BLaER1 (cell line): ENCODE results near the gene ABITRAM.
"Not testable (repeated sequence)": the region's sequence is repeated elsewhere in the genome, so short reads cannot be mapped to it uniquely, and the experiment has no call there.

Experiments used
- H3K27ac ChIP-seq: shearing (Covaris generic); formaldehyde crosslinking; 2 replicates; pipeline ENCODE4 v1.8.1; 2022
- H3K27me3 ChIP-seq: shearing (Covaris generic); formaldehyde crosslinking; 2 replicates; pipeline ENCODE4 v1.8.1; 2022
- H3K36me3 ChIP-seq: shearing (Covaris generic); formaldehyde crosslinking; 2 replicates; pipeline ENCODE4 v1.8.1; 2022
- H3K4me1 ChIP-seq: shearing (Covaris generic); formaldehyde crosslinking; 2 replicates; pipeline ENCODE4 v1.8.1; 2022
- H3K4me2 ChIP-seq: shearing (Covaris generic); formaldehyde crosslinking; 2 replicates; pipeline ENCODE4 v1.8.1; 2022
- H3K4me3 ChIP-seq: shearing (Covaris generic); formaldehyde crosslinking; 2 replicates; pipeline ENCODE4 v1.8.1; 2022
- H3K9ac ChIP-seq: shearing (Covaris generic); formaldehyde crosslinking; 2 replicates; pipeline ENCODE4 v1.8.1; 2022
- H3K9me3 ChIP-seq: shearing (Covaris generic); formaldehyde crosslinking; 2 replicates; pipeline ENCODE4 v1.8.1; 2022
- H4K20me1 ChIP-seq: shearing (Covaris generic); formaldehyde crosslinking; 2 replicates; pipeline ENCODE4 v1.8.1; 2022
- Cebpa-rat ChIP-seq: shearing (Covaris generic); IDR thresholded peaks from 2 replicates; pipeline ENCODE4 v1.8.1; 2022

The ABITRAM gene

GRCh38 chr9:108934323-108934893, at the start of gene ABITRAM:
Gene ABITRAM, plus strand, starts transcription at chr9:108934400. Its CDS starts 87 bp downstream, at chr9:108934487.
- peaks cover 21% of the 10 kb centered on the region for H3K4me1 ChIP-seq
- H4K20me1 ChIP-seq, result peaks cover 12% of the 10 kb centered on the region; the same call in 1 of the 2 replicates
- H3K9me3 ChIP-seq, result no peaks in the 10 kb centered on the region
- peak within 1 kb of the TSS; percentile 92 for H3K9ac ChIP-seq
- peak within 1 kb of the TSS; percentile 88 for H3K4me2 ChIP-seq
- TF ChIP-seq Cebpa-rat, result no peak
- no peaks in the 10 kb centered on the region for H3K27me3 ChIP-seq
- peak within 1 kb of the TSS; percentile 94 for H3K4me3 ChIP-seq
- H3K36me3 ChIP-seq, result peaks cover 25% of the 10 kb centered on the region
- H3K27ac ChIP-seq, result peak within 1 kb of the TSS; percentile 84

DNA sequence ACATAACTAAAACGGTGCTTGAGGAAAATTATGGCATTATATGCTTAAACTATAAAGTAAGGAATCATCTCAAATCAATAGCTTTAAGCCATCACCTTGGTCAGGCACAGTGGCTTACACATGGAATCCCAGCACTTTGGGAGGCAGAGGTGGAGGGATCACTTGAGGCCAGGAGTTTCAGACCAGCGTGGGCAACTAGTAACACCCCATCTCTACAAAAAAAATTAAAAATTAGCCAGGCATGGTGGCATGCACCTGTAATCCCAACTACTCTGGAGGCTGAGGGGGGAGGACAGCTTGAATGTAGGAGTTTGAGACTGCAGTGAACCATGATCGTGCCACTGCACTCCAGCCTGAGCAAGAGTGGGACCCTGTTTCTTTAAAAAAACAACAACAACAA, 49.5 kb upstream of the ABITRAM start:
- Histone ChIP-seq H3K9ac (no peak overlapping the region), H3K9me3 (no peaks in the 10 kb centered on the region), H4K20me1 (no peaks in the 10 kb centered on the region), H3K4me2 (no peak overlapping the region), H3K27me3 (no peaks in the 10 kb centered on the region), H3K27ac (no peak overlapping the region), H3K36me3 (peaks cover 58% of the 10 kb centered on the region), H3K4me1 (no peaks in the 10 kb centered on the region), H3K4me3 (no peak overlapping the region)
- TF ChIP-seq Cebpa-rat, result no peak

GRCh38 chr9:108885643-108886348, 48.4 kb upstream of the ABITRAM start:
- H3K27ac ChIP-seq, result no peak overlapping the region
- H3K4me3 ChIP-seq, result no peak overlapping the region
- H4K20me1 ChIP-seq, result no peaks in the 10 kb centered on the region
- H3K9me3 ChIP-seq, result no peaks in the 10 kb centered on the region
- peaks cover 64% of the 10 kb centered on the region for H3K36me3 ChIP-seq
- no peaks in the 10 kb centered on the region for H3K4me1 ChIP-seq
- no peaks in the 10 kb centered on the region for H3K27me3 ChIP-seq
- no peak for TF ChIP-seq Cebpa-rat
- no peak overlapping the region for H3K4me2 ChIP-seq
- no peak overlapping the region for H3K9ac ChIP-seq

DNA sequence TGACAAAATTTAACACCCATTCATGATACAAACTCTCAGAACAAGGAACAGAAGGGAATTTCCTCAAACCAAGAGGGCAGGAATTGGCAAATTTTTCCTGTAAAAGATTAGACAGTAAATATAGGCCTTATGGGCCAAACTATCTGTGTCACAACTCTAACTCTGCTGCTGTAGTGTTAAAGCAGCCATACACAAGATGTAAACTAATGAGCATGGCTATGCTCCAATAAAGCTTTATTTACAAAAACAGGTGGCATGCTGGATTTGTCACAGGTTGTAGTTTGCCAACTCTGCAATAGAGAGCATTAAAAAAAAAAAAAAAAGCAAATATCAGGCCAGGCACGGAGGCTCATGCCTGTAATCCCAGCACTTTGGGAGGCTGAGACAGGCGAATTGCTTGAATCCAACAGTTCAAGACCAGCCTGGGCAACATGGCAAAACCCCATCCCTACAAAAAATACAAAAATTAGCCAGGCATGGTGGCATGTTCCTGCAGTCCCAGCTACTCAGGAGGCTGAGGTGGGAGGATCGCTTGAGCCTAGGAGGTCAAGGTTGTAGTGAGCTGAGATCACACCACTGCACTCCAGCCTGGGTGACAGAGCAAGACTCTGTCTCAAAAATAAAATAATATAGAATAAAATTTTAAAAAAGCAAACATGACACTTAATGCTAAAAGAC, 47.5 kb upstream of the ABITRAM start:
- not testable (repeated sequence) for H4K20me1 ChIP-seq, H3K27me3 ChIP-seq, H3K27ac ChIP-seq, H3K4me3 ChIP-seq, H3K9me3 ChIP-seq, H3K4me2 ChIP-seq, H3K4me1 ChIP-seq, H3K9ac ChIP-seq
- H3K36me3 ChIP-seq, result peaks cover 73% of the 10 kb centered on the region

DNA sequence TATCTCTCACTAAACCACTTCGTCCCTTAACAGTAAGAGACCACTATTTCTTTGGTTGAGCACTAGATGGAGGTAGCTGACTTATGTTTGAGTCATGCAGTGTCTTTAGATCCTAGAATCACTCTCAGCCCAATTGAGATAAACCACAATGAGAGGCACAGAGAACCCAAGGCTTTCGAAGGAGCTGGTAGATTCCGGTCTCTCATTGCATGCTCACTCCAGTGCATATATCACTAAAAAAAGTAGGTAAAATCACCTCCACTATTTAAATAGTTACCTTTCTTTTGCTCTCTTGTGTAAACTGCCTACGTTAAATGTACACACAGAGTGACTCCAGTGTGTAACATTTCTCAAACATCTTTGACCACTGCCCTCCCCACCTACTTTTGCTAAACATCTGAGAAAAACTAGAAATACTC, 44.5 kb upstream of the ABITRAM start:
- Histone ChIP-seq H3K4me3 (no peak overlapping the region), H3K9ac (no peak overlapping the region), H3K9me3 (no peaks in the 10 kb centered on the region), H3K4me2 (no peak overlapping the region), H3K27me3 (no peaks in the 10 kb centered on the region), H3K36me3 (peaks cover 86% of the 10 kb centered on the region), H3K4me1 (no peaks in the 10 kb centered on the region), H4K20me1 (no peaks in the 10 kb centered on the region), H3K27ac (no peak overlapping the region)
- TF ChIP-seq Cebpa-rat, result no peak

GRCh38 chr9:108894225-108894997, 39.8 kb upstream of the ABITRAM start:
- H3K9me3 ChIP-seq, result no peaks in the 10 kb centered on the region
- H3K36me3 ChIP-seq, result peaks cover 96% of the 10 kb centered on the region
- H3K27ac ChIP-seq, result no peak overlapping the region
- no peaks in the 10 kb centered on the region for H3K4me1 ChIP-seq
- H3K4me3 ChIP-seq, result no peak overlapping the region
- H4K20me1 ChIP-seq, result no peaks in the 10 kb centered on the region
- no peaks in the 10 kb centered on the region for H3K27me3 ChIP-seq
- TF ChIP-seq Cebpa-rat, result no peak
- H3K9ac ChIP-seq, result no peak overlapping the region
- H3K4me2 ChIP-seq, result no peak overlapping the region

DNA sequence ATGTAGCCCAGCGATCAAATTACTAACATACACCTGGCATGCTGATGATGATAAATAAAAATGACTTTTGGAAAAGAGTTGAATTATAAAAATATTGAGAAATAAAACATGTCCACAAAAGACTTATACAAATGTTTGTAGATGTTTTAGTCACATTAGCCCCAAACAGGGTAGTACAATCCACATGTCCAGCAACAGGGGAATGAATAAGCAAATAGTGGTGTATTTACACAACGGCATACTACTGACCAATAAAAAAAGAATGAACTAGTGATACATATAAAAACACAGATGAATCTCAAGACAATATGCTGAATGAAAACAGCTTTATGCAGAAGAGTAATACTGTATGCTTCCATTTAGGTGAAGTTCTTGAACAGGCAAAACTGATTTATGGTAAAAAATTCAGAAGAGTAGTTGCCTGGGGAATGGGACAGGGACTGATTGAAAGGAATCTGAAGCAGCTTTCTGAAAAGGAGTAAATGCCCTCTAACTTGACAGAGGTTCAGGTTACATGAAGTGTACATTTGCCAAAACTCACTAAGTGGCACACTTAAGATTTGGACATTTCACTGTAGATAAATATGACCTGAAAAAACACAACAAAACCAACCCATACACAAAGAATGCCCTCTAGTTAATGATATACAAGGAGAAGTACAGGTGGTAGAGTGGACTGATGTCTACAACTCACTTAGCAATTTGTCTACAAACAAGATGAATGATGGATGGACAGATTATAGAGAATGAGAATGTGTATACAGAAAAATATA, 36.7 kb upstream of the ABITRAM start:
- Histone ChIP-seq H3K9ac (no peak overlapping the region), H3K27ac (no peak overlapping the region), H3K4me3 (no peak overlapping the region), H3K9me3 (no peaks in the 10 kb centered on the region), H3K27me3 (no peaks in the 10 kb centered on the region), H3K36me3 (peaks cover 97% of the 10 kb centered on the region), H3K4me2 (no peak overlapping the region), H3K4me1 (no peaks in the 10 kb centered on the region), H4K20me1 (no peaks in the 10 kb centered on the region)
- no peak for TF ChIP-seq Cebpa-rat

GRCh38 chr9:108899023-108899695, 35.0 kb upstream of the ABITRAM start:
- not testable (repeated sequence) for H4K20me1 ChIP-seq, H3K9me3 ChIP-seq, H3K4me1 ChIP-seq, H3K4me3 ChIP-seq, H3K27ac ChIP-seq, H3K27me3 ChIP-seq, H3K4me2 ChIP-seq, H3K9ac ChIP-seq
- peaks cover 96% of the 10 kb centered on the region for H3K36me3 ChIP-seq

- no peak overlapping the region for H3K4me3 ChIP-seq
- H3K4me1 ChIP-seq, result no peaks in the 10 kb centered on the region
- no peak for TF ChIP-seq Cebpa-rat
- H4K20me1 ChIP-seq, result no peaks in the 10 kb centered on the region
- no peak overlapping the region for H3K9ac ChIP-seq
- no peak overlapping the region for H3K27ac ChIP-seq
- no peaks in the 10 kb centered on the region for H3K9me3 ChIP-seq
- no peaks in the 10 kb centered on the region for H3K27me3 ChIP-seq
- no peak overlapping the region for H3K4me2 ChIP-seq
- peaks cover 93% of the 10 kb centered on the region for H3K36me3 ChIP-seq
Measured at GRCh38 chr9:108900176-108900575, 34.0 kb upstream of the ABITRAM start.
